Activated T-helper 1 cell treated with Interleukin-2 at 50 U/mL for 16 hours (primary cell): ENCODE results near the gene CD247.

Experiments used
- DNase-seq: peaks from one replicate; pipeline ENCODE4 v3.0.0-alpha.2; 2020; ENCODE audit warnings: low read depth

CD247 gene

DNA sequence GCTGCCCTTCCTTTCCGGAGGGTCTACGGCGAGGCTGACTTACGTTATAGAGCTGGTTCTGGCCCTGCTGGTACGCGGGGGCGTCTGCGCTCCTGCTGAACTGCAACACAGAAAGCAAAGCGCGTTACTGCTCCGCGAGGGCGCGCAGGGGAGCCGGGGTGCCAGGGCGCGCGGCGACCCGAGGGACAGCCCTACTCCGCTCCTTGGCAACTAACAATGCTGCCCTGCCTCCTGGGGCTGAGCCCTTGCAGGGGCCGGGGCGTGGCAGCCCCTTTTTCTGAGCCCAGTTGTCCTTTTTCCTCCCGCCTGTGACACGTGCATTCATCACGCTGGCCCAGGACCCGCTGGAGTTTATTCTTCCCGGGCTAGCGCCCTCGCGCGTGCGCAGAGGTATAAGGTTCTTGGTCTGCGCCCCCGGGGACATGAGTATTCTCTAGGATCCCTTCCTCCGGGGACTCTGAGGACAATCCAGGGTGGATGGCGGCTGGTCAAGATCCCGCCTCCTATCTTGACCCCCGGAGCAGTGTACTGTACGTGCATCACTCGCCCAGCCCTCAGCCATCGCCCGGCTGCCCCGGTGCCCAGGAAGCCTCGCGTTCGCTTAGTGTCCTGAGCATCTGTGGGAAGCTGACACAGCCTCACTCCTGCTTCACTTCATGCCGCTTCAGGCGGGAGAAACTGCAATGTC, 78.9 kb downstream of the CD247 start:
- DNase-seq: no peak

DNA sequence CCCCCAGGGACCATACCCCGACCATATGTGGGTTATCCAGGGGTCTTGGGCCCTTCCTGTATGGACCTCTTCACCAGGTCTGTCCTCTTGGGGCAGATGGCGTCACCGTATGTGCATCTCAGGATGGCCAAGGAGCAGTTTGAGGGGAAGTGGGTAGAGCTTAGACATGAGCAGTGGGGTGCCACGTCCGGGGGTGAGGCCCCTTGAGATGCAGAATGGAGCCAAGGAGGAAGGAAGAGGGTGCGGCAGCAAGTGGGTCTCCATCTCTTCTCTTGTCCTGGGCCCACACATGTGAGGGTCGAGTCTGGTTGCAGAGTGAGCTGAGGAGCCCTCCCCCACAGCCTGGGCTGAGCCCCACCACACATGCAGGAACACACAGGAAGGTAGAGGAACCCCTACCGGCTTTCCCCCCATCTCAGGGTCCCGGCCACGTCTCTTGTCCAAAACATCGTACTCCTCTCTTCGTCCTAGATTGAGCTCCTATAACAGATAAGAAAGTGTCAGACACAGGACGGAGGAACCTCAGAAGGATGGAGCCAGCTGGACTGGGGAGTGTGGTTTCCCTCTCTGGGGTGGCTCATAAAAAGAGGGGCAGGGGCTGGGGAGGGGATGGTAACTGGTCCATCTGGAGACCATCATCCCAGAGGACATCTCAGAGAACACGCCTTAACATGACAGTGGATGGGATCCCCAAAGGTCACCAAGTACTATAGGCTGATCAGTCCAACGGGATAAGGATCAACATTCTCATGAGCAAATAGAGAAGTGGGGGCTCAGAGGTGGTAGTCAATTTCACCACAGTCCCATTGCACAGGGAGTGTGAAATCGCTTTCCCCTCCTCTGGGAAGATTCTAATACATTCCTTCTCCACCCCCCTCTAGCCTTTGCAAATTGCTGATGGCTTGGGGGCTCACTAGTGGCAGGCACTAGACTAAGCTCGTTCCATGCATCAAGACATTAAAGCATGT, 79.9 kb downstream of the CD247 start:
- DNase-seq: no peak

DNA sequence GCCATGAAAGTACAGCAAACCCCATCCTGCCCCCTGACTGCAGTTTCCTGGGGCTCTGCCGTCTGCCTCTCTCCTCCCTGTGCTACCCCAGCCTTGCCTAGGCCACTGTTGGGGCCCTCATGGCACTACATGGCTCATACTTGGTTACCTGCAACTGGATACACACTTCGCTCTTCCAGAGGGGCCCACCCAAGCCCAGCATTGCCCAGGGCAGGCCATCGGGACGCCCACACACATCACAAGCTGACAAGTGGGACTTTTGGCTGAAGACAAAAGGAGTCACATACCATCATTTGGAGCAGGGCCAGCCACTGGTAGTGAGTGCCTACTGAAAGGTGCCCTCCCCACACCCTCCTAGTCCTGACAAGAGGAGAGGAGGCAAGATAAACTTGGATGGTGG, 82.8 kb downstream of the CD247 start:
- DNase-seq: no peak

DNA sequence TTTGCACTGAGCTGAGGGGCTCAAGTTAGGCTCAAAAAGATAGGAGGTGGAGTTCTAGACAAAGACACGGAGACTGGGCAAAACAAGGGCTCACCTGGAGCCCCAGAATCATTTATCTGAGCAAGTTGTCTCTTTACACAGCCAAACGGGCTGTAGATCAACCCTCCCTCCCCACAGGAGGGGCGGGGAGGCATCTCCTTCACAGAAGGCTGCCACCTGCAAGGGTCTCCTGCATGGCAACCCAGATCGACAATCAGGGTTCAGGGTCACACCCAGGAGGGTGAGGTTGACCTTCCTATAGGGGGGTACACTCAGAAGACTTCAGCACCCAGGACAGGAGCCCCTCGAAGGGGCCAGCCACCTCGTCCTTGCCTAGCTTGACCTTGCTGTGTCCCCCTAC, 84.0 kb downstream of the CD247 start:
- DNase-seq: no peak

DNA sequence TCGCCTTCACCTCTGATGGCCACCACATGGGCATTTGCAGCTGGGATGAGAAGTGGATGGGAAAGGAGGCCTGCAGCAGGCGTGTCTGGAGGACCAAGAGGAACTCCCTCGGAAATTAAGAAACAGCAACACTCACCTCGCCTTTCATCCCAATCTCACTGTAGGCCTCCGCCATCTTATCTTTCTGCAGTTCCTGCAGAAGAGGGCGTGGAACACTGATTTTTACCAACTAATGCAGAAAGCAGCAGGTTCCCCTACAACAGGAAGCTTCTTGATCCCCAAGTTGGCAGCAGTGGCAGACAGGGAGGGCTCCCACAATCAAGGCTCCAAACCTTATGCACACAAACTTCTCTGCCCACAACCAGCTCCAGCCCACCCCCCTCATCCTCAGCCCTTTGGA, 84.4 kb downstream of the CD247 start:
- no peak for DNase-seq

DNA sequence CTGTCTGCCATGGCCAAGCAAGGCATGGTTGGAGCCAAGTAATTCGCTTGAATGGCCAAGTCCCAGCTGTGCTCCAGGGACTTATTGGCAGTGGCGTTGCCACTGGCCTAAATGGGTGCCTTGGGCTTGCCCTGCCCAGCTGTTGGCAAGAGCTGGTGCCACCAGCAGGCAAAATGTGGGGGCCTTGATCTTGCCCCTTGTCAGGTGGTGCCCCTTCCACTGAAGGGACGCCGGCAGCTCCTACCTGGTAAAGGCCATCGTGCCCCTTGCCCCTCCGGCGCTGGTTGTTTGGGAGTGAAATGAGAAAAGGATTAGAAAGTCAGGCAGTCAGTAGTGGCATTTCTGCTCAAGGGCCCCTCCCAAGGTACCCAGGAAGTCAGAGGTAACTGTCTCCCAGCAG, 85.5 kb downstream of the CD247 start:
- no peak for DNase-seq

DNA sequence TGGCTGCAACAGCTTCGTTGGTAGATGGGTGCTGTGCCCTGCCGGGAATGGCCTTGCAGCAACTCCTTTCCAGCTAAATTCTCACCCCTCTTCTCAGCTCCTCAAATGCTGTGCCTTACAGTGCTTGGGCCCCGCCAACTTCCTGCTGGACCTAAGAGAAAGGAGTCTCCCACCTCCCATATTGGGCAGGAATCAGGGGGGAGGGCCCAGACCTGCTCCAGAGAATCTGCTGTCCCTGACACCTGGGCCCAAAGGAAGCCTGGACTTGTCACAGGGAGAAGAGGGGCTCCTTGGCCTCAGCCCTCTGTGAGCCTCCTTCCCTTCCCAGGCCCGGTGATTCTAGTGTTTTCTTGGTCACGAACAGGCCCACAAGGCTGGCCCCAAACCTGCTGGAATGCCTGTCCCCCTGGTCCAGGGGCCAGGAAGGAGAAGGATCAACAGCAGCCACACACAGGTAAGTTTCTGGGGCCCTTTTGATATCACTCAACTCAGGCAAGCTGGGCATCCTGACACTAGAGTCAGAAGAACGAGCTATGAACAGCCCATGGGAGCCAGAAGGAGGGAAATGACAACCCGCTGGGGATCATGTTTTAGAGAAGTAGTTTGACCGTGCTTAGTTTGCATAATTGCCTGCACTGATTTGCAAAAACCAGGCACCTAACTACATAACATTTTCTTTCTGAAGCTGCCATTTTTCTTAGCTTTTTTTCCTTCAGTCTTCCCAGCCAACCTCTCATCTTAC, 86.2 kb downstream of the CD247 start:
- no peak for DNase-seq

DNA sequence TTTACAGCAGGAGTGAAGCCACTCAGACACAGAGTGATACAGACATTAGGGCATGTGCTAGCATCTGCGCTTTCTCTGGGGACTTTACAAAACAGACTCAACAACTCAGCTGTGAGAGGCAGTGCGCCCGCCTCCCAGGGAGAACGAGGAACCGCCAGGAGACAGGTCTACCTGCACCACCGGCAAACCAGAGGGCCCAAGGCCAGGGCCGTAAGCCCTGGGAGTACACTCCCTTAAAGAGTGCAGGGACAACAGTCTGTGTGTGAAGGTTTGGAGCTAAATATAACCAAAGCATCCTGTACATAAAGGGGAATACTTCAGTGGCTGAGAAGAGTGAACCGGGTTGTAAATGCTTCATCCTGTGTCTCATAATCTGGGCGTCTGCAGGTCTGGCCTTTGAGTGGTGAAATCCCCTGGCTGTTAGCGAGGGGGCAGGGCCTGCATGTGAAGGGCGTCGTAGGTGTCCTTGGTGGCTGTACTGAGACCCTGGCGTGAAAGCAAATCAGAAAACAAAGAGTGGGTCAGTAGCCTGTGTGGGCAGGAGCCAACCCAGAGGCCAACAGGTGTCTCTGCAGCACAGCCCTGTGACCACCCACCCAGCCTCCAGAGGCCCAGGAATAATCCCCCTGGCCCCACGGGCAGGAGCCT, 86.9 kb downstream of the CD247 start:
- DNase-seq: no peak

DNA sequence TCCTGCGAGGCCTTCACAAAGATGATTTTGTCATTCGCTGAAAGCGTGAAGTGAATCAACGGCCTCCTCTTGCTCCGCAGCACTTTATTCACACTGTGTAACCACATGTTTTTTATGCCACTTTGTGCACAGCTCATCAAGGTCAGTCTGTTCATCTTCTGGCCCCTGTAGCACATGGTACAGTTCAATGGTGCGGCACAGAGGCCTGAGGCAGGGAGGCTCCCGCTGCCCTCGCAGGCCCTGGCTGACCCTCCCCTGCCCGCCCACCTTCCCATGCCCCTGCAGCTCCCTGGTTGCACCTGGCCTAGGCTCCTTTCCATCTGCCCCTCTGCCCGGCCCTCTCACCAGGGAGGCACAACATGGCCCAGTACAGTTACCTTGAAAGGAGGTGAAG, 87.5 kb downstream of the CD247 start:
- DNase-seq: no peak

DNA sequence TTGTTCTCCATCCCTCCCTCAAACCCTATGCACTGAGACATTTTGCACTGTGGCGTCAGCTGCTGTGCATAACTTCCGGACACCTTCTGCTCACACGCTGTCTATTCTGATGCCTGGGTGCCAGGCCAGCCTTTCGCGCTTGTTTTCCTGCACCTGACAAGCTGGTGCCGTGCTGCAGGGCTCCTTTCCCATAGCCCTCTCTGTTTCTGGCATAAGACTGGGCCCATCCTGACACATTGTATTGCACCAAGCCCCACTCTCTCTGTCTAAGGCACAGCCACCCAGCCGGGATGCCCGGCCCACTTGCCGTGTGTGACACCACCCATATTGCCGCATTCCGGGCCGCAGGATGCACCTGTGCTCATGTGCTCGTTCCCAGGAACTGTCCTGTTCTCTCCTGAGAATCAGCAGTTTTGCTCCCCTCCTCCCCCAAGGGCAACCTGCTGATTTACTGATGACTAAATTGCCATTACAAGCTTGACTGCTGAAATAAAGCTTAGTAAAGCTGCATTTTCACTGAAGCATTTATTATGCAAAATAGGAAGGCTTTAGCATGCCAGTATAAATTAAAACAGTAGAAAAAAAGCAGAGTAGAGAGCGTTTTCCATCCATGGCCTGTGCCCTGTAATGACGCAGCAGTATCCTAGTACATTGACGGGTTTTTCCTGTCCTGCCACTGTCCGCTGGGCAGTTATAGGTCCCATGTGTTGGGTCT, 88.0 kb downstream of the CD247 start:
- no peak for DNase-seq

DNA sequence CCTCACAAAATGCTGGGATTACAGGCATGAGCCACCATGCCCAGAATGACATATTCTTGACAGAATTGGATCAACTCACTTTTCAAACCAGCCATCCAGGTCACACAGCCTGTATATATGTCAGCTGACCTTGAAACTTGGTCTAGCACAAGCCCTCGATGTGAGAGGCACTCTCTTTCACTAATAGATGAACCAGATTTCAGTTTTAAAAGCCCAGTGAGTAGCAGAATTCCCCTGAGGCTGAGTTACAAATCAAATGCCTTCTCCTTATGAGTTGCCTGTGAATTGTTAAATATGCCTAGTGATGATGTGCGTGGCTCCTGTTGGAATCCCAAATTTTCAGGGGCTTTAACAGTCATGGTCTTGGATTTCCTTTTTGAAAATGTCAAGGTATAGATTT, 88.7 kb downstream of the CD247 start:
- no peak for DNase-seq

DNA sequence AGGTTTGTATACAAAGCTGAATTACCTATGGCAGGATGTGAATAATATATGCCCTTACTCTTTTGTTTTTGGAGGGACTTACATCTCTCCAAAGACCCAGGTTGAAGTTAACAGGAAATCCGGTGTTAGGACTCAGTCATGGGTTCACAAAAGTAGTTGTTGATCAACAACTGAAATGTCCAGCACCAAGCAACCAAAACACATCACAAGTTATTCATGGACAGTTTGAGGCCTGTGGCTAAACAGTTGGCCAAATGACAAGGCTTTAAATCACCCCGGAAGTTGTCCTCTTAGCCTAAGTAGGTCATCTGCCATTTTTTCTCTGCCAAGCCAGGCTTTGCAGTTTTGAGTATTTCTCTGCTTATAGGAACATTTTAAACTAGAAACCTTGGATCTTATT, 89.9 kb downstream of the CD247 start:
- no peak for DNase-seq

DNA sequence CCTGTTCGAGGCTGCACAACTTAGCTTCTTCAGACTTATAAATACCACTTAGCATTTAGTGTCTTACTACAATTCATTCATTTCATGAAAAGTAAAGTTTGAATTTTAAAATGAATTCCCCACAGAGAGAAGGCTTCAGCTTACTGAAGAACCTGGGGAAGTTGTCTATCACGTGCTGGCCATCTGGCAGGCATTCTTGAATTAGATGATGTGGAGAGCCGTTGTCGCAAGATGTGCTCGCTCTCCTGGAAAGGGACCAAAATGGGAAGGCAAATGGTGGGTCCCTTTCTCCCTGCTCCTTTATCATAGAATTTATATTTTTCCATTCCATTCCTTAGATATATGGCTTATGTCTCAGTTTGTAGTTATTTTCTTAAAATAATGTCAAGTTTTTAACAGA, 90.5 kb downstream of the CD247 start:
- DNase-seq: no peak

DNA sequence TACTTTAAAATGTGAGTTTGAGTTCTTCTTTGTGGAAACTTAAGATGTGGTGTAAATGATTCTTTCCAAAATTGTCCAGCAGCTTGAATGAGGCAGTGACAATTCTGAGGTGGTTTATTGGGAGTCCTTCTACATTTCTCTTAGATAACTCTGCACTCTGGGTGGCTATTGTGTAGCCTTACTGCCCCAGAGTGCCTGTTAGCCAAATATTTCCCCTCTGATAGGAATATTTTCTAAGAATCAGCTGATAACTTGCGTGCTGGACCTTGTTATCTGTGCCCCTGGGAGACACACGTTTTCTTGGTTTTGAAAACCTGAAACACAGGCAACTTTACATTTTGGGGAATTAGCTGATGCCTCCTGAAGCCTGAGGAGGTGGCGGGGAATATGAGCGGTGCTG, 91.6 kb downstream of the CD247 start:
- no peak for DNase-seq

DNA sequence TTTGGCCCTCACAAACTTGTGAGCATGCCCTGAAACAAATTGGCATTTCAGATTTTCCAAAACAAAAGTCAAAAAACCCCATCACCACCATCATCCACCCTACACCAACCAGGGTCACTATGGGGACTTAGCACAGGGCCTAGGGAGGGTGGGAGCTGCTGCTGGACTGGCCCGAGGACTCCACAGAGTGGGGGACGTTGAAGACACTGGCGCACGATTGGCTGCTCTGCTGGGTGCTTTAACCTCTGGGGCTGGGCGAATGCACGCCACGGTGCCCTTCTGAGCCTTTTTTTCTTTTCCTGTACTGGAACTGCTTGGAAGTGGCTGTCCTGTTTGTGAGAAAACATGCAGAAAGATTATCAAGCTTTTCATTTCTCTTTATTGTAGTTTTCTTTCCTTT, 92.8 kb downstream of the CD247 start:
- no peak for DNase-seq

DNA sequence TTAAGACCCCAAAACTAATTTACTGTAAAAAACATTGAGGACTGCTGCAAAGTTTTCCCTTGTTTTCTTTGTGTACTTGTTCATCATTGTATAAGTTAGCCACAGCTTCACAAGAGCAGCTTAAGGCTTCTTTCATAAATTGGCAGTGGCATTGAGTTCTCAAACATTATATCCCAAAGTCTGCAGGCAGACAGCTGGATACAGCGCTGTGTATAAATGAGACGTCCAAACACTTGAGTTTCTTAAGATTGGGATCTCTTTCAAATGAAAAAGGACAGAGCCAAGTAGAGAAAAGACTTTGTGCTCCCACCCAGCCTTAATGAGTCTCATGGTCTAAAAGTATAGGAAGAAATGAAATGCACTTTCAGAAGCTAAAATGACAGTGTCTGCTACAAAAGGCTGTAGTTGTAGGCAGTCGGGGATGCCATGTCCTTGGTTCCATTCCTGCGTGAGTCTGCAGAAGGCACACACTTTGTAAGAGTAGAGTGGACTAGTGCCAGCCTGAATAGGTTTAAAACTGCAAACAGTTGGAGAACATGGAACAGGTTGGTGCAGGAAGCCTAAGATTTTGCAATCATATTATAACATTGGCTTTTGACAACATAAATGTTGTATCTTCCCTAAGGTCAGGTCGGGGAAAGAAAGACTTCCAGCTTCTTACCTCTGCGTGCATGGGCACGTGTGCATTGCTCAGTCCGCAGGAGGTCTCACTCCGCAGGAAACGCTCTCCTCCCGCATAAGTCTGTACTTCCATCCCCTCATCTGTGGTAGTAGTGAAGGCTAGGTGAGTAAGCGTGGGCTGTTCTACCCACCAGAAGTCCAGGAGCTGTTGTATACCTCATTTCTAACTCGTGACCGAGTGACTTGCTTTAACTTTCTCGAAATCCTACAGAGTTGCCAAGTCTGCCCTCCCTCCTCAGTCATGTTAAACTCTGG, 94.4 kb downstream of the CD247 start:
- DNase-seq: no peak

DNA sequence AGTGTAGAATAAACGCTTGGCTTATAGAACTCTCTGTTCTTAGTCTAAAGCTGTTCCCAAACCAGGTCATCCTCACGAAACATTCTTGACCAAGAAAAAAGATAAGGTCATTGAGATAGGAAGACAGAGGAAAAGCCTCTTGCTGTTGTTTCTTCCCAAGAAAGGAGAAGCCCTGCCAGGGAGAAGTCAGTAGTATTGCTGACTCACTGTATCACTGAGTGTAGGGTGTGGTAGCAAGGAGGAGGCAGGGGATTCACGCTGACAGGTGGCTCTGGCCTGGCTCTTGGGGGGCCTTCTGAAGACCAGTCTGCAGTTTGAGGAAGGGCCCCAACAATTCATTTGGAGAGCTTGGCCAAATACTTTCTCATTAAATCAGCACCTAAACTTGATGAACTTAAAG, 97.8 kb downstream of the CD247 start:
- no peak for DNase-seq

DNA sequence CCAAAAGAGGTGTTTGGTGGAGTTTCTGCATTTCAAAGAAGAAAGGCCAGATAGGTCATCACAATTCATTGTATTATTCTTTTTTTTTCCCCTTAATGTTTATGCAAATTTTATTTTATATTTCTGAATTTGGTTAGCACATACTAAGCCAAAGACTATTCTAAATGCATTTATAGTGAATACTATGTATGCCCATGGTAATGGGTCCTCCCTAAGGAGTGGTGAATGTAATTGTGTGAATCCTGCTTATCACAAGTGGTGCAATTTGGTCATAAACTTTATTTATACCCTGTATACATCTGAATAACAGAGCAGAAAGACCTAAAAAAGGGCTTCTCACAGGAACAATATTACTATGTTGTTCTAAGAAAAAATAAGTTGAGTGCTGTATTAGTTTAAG, 99.1 kb downstream of the CD247 start:
- no peak for DNase-seq

DNA sequence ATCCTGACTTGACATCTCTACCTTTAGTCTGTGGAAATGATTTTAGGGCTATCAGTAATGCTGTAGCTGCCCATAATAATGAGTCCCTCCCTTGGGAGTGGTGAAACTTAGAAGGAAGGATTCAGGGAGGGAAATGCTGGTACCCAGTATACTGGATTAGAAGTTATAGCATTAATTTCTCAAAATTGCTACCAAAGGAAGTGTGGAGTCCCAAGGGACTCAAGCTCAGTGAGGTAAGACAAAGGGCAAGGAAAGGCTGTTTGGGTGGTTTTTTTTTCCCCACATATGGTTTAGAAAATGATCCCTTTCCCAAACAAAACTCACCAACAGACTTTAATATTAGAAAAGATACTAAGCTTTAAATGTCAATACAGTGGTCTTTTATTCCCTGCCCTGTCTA, 99.9 kb downstream of the CD247 start:
- no peak for DNase-seq

DNA sequence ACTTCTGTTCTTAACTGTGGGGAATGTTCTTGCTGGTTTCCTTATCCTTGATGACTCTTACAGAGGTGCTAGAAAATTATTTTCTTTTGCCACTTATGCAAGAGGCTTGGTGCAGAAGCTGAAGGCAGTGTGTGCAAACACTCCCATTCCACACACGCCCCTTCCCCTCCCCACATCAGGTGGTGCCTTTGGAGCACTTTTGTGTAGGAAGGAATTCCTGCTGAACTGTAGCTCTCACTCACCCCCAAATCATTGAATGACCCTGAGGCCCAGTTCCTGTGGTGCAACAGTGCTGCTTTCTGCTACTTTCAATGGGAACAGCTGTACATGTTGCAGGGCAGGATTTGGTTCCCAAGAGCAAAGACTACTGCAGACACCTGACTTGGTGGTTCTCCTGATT, 101.8 kb downstream of the CD247 start:
- DNase-seq: no peak

DNA sequence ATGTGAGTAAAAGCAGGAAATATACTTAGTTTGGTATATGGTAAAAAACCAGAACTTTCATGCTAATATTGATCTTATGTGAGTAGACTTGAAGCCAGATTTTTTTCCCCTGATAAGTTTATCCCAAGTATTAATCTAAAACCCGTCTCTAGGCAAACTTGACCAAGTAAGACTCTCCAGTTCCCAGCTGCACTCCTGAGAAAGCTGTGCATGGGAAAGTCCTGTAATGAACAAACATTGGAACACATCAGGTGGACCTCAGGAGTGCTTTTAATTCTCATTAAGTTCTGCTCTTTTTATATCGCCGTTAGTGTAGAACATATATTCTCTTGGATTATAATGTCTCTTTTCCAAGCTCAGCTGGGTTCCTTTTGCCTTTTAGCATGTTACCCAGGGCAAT, 105.0 kb downstream of the CD247 start:
- DNase-seq: no peak
